D721Med (cell line): ENCODE measurements around the gene EXOSC9.

Experiments used
- DNase-seq: peaks from one replicate; pipeline ENCODE4 v3.0.0; 2011; ENCODE audit warnings: low spot score; ENCODE audit not compliant: insufficient read length
- FAIRE-seq: peaks from 2 replicates; lab custom pipeline; 2011; peaks lifted over from hg19 to GRCh38; lab: Jason Lieb, UNC
- CTCF ChIP-seq: IDR thresholded peaks from 2 replicates; pipeline ENCODE4 v1.5.1; 2012; ENCODE audit warnings: mild to moderate bottlenecking, control low read depth; ENCODE audit not compliant: insufficient read depth; ENCODE audit errors: missing control alignments

EXOSC9 gene

DNA sequence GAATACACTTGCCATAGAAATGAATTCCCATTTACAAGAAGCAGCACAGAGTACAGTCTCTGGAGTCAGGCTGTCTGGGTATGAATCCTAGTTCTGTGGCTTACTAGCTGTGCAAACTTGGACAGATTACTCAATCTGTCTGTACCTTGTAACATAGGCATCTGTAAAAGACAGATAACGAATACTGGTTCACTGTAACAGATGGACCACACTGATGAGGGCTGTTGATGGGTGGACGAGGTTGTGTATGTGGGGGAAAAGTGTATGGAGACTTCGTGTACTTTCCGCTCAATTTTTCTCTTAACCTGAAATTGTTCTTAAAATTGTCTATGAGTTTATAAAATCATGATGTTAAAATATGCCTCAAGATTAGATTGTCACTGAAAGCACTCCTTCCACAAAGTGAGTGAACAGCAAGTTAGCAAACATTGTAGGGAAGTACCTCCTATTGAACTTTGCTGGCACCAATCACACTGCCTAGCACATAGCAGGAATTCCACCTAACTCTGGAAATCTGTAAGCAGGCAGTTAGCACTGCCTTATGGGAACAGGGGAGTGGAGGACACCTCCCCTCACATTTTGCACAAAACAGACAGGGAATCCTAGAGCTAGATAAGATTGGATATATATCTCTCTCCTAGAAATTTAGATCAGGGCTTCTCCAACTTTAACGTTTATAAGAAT, 6.5 kb upstream of the EXOSC9 start:
- FAIRE-seq: no peak
- no peak for TF ChIP-seq CTCF
- DNase-seq: no peak

GRCh38 chr4:121796283-121796682, 4.8 kb upstream of the EXOSC9 start:
- no peak for DNase-seq
- FAIRE-seq: no peak
- TF ChIP-seq CTCF: no peak

DNA sequence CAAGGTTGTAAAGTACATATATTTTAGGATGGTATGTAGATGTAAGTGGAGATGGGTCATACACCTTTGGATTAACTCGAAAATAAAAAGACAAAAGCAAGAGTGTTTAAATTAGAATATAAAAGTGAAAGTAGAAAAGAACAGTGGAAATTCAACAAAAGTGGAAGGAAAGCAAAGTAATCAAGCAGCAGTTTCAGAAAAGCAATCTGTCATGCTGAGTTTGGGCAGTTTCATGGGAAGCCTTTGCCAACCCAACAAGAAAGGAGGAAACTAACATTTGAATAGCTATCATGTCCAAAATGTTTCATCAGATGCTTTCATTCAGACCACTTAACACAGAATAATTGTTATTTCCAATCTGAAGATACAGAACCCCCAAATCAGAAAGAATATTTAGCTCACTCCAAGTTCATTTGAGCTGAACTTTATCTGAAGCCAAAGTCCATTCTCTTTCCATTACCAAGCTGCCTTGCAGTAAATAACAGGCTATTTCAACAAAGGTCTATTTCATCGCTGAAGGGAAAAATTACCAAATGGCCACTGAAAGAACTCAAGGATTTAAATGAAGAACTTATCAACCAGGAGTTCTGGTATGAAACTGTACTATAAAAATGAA, 1.8 kb upstream of the EXOSC9 start:
- no peak for FAIRE-seq
- no peak for DNase-seq
- no peak for TF ChIP-seq CTCF

DNA sequence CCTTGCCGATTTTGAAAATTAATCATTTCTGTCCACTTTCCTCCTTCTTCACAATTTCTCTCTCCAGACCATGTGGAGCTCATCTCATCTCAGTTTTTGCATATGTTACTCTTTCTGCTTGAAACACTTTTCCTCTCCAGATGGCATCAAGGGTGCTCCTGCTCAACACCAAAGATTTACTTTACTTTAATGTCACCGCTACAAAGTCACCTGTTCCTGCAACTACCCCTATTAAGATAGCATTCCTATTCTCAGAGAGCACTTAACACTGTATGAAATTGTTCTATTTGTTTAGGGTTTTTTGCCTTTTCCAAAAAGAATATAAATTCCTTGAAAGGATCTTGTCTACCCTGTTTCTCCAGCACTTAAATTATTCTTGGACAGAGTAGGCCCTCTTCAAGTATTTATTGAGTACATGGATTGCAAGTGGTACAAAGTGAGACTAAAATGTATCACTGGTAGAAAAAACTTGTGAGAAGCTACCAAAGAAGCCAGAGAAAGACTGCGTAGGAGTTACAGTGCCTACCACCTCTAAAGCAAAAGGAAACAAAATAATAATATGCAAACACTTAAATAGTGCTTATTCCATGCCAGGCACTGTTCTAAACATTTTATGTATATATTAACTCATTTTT, 1.1 kb upstream of the EXOSC9 start:
- no peak for TF ChIP-seq CTCF
- DNase-seq (no peak), FAIRE-seq (no peak)

DNA sequence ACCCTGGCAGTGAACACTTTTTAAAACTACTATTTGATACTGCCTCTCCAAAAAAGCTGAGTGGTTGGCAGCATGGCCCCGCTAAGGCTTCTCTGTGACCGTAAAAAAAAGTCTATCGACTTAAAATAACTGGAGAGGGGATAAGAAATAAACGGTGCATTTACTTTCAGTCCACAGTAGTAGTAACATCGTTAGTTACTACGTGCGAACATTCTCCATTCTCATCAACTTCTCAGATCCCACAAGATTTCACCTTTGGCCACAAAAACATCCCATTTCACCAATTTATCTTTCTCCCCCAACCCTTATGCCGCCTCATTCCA, 524 bp upstream of the EXOSC9 start:
- TF ChIP-seq CTCF: no peak
- FAIRE-seq (peak; percentile 32), DNase-seq (no peak)

DNA sequence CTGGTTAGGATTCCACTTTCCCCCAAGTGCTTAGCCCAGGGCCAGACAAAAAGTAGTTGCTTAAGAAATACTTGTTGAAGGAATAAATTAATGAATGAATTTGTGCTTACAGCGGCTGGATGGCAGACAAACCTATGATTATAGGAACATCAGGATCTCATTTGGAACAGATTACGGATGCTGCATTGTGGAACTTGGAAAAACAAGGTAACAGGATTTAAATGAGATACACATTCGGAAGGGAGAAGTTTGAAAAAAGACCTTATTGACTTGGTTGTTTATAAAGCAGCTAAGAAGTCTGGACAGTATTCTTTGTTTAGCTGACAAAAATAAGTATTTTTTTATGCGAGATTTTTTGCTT, 572 bp downstream of the EXOSC9 start:
- TF ChIP-seq CTCF: no peak
- FAIRE-seq (no peak), DNase-seq (no peak)

- DNase-seq (no peak), FAIRE-seq (no peak)
- no peak for TF ChIP-seq CTCF
Observed at GRCh38 chr4:121806411-121806810, 5.3 kb downstream of the EXOSC9 start.
